Heart left ventricle (tissue), 13 donors: ENCODE results near the gene KRTAP19-6.

Source experiments
- CTCF ChIP-seq, 12 donors: fragments of 200-600 bp; sonication (generic) in 4 of 12; IDR thresholded peaks; one replicate each; pipeline versions ENCODE4 v1.5.0 to v1.8.0; 2018 to 2022; ENCODE audit warnings: antibody characterized with exemption in 12 of 12, mild to moderate bottlenecking in 5 of 12
- POLR2A ChIP-seq, 2 donors: fragments of 450-650 bp; IDR thresholded peaks; one replicate each; pipeline ENCODE4 v1.6.1; 2017; ENCODE audit warnings: antibody characterized with exemption in 2 of 2, mild to moderate bottlenecking in 2 of 2, moderate library complexity in 2 of 2
- donor health status: ischemic (EF 13 %, LVEDD 7.1; RV severe dilation, severe dysfunction).
- donor health status: DM: no; HTN: yes; CAD: no.
- donor health status: DM: no; HTN: no; CAD: no.
- donor health status: ischemic (EF 25% LVEDD 6.9; RV normal size, moderate dysfunction).
- donor health status: ischemic (EF 25% LVEDD 5.7; RV mildly dilated, moderate dysfunction).
- donor health status: ischemic (EF 35%, LVEDD 5.7; RV mildly dilated, moderate dysfunction).
- donor health status: nonischemic (EF 11% LVEDD 7.7; RV severe dilation, severe dysfunction).
- donor health status: DM: yes; HTN: yes; CAD: no.
- donor health status: PGD.
- donor health status: ischemic (EF 29% LVEDD 5.4; RV normal size, mild dysfunction).
- donor health status: nonischemic (EF 23%, LVEDD 6.1; RV moderate dilation, normal function).

GRCh38 chr21:30582870-30583269 is 41.2 kb upstream of the KRTAP19-6 start:
- TF ChIP-seq POLR2A (IDR thresholded peaks at IDR 0.05) = no peak
- no peak for TF ChIP-seq CTCF (IDR thresholded peaks at IDR 0.05)
